ENCODE measurements around the gene DRC7.
"Not testable (repeated sequence)": the region's sequence is repeated elsewhere in the genome, so short reads cannot be mapped to it uniquely, and the experiment has no call there.

The DRC7 gene

DNA sequence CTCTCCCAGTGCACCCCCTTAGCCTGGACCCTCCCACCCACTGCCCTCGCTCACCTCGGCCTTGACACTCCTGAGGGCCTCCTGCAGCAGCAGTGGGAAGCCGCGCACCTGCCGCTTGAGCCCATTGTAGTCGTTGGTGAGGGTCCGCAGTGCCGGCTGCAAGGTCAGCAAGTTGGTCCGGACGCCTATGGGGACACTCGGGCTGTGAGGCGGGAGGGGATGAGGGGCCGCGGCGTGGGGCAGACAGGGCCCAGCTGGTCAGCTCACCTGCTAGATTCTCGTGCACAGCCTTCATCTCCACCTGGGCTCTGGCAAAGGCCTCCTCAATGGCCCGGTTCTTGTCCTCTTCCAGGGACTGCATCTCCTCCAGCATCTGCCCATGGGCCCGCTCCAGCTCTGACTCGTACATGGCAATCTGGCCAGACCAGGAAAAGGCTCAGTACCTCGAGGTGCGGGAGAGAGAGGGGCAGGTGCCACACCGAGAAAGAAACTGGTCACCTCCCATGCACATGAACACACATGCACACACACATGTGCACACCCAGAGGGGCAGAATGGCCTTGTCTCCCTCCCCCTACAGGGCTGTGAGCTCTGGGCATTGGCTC, 75.0 kb downstream of the DRC7 start:
- DNase-seq = no peak

DNA sequence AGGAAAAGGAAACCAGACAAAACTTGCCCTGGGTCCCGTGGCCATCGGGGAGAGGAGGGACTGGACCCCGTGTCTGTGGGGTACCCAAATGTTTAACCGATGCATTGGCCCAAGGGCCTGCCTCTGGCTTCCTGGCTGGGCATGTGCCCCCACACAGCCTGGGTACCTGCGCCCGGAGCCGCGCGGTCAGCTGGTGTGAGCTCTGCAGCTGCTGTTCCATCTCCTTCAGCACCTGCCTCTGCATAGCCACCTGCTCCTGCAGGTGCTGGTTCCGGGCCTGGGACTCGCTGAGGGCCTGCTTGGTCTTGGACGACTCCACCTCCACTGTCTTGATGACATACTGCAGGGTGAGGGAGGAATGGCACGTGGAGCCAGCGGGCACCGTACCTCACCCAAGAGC, 75.8 kb downstream of the DRC7 start:
- DNase-seq = no peak

DNA sequence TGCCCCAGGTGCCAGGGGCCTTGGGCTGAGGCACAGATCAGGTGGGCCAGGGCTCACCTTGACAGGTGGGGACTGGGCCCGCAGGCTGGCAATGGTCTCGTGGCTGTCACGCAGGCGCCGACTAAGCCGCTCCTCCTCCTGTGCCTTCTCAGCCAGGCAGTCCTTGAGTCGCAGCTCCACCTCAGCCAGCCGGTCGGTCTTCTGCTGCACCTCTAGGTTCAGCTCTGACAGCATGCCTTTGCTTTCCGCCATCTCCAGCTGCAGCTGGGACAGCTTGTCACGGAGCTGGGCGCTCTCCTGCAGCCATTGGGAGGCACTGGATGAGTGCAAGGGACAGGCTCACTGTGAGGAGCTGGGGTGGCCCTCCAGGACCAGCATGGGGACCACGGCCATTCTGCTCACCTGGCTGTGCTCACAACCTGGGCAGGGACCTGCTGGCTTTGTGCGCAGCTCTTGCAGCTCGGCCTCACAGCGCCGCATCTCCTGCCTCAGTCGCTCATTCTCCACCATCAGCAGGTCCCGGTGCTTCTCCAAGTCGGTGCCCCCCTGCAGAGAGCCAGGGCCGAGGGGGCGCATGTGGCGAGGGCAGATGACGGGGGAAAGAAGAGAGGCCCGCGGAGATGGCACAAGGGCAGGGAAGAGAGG, 76.7 kb downstream of the DRC7 start:
- DNase-seq = no peak

DNA sequence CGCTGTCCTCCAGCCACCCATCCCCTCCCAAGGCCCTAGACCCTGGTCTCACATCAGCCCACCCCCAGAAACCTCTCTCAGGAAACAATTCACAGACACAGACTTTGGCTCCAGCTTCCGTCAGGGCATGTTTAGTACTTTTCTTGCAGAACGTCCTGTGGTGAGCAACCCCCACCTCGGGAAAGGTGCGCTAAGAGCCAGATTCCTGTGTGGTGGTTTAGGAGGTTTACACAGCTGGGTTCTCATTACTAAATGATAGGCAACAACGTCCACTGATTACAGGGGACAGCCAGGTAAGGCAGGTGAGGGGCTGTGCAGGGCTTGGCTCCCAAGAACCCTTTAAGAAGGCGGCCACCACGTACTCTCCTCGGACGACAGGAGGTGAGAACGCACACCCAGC, 78.4 kb downstream of the DRC7 start:
- no peak for DNase-seq

DNA sequence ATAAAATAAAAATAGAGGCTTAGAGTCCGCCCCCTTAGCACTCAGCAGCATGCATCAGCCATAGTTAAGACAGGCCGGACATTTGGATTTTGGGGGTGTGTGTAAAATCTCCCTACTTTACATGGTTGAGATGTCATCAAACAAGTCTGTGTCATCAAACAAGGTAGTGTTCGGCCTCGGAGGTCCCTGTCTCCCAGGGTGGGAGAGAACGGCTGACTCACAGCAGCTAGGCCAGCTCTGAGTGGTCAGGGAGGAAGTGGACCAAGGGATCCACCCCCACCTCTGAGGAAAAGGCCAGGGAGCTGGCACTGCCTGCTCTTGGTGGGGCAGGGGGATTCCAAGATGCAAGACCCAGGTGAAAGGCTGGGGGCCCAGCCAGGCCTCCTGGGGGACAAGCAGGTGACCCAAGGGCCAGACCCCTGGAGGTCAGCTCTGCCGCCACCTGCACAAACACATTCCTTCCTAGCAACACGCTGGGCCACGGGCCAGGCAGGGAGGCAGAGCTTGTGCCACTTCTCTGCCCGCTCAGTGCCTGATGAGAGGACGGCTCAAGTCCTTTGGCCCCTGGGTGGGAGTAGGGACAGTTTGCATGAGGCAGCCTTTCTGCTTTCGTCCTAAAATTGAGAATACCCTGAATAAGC, 79.2 kb downstream of the DRC7 start:
- no peak for DNase-seq

DNA sequence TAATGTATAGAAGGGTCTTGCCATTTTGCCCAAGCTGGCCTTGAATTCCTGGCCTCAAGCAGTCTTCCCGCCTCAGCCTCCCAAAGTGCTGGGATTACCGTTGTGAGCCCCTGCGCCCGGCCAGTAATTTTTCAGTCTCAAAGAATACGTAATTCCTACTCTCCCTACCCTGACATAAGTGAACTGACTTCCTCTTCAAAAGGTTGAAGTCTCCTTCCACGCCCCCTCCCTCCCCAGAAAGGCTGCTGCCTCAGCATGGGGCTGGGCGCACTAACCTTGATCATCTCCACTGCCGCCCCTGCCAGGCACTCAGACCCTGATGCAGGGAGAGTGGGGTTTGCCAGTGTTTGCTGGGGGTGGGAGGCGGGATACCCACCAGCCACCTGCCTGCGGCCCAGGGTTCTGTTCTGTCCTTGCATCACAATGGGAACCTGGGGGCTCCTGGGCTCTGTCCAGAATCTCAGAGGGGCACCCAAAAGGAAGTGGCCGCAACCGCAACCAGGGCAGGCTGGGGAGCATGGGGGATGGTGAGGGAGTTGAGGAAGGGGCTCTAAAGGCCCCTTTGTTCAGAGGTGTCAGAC, 80.2 kb downstream of the DRC7 start:
- no peak for DNase-seq

DNA sequence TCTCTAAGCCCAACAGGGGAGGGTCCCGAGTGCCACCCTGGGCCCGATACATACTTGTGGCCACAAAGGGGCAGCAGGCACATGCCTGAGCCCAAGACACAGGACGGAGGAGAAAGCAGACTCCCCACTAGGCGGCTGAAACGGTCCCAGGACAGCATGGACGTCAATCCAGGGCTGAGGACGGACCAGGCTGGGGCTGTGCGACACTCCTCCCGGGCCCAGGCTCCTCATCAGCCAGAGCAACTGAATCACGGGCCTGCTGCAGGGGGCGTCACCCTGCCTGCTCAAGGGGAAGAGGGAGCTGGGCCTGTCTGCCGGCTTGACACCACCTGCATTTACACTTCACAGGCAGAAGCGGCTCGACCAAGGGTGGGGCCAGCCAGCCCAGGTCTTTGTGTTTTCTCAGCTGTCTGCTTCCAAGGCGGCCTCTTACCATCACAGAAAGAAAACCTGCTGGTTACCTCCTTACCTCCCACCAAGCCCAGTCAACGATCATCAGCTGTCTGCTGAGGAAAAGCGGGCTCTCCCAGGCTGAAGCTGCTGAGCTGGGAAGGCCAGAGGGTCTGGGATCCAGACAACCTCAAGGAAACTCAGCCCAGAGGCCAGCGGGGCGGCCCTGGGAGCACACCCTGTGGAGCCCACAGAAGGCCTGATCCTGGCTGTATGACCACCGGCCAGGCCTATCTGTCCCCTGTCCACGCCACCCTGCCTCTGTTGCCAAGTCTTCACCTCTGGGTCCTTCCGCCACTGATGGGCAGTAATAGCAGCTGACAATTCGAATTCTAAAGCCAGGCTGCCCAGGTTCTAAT, 81.3 kb downstream of the DRC7 start:
- DNase-seq = no peak

DNA sequence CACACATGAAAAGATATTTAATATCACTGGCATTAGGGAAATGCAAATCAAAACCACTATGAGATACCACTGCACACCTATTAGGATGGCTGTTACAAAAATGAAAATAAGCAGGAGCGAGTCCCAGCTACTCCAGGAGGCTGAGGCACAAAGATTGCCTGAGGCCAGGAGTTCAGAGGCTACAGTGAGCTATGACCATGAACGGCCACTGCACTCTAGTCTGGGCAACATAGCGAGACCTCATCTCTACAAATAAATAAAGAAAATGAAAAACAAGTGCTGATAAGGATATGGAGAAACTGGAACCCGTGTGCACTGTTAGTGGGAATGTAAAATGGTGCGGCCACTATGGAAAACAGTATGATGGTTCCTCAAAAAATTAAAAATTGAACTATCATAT, 84.1 kb downstream of the DRC7 start:
- no peak for DNase-seq

DNA sequence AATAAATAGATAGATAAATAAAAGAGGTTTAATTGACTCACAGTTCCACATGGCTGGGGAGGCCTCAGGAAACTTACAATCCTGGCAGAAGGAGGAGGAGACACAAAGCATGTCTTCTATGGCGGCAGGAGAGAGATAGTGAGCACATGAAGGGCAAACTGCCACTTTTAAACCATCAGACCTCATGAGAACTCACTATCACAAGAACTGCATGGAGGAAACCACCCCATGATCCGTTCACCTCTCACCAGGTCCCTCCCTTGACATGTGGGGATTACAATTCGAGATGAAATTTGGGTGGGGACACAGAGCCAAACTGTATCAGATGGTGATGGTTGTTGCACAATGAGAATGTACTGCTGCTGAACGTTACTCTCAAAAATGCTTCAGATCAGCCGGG, 85.2 kb downstream of the DRC7 start:
- not testable (repeated sequence) for DNase-seq

DNA sequence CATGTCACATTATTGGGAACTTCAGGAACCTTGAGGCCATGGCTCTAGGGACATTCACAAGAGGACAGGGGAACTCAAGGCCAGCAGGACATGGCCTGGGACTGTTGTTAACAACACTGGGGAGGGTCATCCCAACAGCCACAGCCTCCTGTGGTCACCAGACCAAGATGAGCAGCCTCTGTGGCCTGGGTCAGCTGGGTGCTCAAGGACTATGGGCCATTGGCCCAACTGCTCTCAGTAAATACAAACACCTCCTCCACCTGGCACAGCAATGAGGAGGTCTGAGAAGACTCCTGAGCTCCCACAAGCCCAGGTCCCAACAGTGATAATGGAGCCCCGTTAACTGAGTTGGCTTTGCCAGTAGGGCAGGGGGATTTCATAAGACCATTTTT, 86.7 kb downstream of the DRC7 start:
- no peak for DNase-seq
